ENCODE results near the gene SMURF1.

Gene SMURF1

DNA sequence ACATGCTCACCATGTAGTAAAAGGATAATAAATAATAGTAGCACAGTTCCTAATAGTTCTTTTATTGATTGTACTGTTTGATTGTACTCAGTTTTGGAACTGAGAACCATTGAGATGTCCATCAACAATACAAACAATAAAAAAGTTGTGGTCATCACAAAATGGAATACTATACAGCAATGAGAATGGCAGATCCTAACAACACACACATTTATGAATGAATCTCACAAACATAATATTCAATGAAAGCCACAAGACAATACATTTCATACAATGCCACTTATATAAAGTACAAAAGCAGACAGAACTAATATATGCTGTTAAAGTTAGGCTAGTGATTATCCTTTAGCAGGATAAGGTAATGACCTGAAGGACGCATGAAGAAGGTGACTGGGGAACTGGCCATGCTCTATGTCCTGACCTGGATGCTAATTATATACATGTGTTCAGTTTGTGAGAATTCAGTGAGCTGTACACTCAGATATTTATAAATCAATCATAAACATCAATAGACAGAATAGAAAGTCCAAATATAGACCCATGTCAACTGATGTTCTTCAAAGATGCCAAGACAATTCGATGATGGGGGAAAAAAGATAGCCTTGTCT is 70.0 kb downstream of the SMURF1 start:
- TF ChIP-seq, protein P1, sequence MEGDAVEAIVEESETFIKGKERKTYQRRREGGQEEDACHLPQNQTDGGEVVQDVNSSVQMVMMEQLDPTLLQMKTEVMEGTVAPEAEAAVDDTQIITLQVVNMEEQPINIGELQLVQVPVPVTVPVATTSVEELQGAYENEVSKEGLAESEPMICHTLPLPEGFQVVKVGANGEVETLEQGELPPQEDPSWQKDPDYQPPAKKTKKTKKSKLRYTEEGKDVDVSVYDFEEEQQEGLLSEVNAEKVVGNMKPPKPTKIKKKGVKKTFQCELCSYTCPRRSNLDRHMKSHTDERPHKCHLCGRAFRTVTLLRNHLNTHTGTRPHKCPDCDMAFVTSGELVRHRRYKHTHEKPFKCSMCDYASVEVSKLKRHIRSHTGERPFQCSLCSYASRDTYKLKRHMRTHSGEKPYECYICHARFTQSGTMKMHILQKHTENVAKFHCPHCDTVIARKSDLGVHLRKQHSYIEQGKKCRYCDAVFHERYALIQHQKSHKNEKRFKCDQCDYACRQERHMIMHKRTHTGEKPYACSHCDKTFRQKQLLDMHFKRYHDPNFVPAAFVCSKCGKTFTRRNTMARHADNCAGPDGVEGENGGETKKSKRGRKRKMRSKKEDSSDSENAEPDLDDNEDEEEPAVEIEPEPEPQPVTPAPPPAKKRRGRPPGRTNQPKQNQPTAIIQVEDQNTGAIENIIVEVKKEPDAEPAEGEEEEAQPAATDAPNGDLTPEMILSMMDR (IDR thresholded peaks at IDR 0.05), result no peak

DNA sequence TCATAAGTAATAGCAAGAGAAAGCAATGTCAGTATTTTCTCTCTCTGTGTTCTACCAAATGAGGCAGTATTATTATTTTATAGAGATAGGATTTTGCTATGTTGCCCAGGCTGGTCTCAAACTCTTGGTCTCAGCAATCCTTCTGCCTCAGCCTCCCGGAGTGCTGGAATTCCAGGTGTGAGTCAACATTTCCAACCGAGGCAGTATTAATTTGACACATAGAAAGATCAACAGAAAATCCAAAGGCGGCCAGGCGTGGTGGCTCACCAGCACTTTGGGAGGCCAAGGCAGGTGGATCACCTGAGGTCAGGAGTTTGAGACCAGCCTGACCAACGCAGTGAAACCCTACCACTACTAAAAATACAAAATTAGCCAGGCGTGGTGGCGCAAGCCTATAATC is 71.8 kb downstream of the SMURF1 start:
- TF ChIP-seq, protein P1 (IDR thresholded peaks at IDR 0.05), result no peak

DNA sequence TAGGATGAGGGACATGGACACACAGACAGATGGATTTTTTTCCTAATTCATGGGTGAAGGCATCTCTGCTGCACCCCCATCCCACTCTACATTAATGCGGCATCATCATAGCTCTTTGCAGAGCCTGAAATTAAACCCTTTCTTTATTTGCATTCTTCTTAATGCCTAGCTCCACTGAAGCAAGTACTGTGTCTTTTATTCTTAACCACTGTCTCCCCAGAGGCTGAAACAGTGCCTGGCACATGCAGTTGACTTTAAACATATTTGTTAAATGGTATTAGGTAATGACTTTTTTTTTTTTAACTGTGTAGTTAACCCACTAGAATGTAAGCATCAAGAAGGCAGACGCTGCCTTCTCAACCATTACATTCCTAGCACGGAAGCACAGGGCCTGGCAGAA is 73.5 kb downstream of the SMURF1 start:
- TF ChIP-seq, protein P1 (IDR thresholded peaks at IDR 0.05), result no peak

DNA sequence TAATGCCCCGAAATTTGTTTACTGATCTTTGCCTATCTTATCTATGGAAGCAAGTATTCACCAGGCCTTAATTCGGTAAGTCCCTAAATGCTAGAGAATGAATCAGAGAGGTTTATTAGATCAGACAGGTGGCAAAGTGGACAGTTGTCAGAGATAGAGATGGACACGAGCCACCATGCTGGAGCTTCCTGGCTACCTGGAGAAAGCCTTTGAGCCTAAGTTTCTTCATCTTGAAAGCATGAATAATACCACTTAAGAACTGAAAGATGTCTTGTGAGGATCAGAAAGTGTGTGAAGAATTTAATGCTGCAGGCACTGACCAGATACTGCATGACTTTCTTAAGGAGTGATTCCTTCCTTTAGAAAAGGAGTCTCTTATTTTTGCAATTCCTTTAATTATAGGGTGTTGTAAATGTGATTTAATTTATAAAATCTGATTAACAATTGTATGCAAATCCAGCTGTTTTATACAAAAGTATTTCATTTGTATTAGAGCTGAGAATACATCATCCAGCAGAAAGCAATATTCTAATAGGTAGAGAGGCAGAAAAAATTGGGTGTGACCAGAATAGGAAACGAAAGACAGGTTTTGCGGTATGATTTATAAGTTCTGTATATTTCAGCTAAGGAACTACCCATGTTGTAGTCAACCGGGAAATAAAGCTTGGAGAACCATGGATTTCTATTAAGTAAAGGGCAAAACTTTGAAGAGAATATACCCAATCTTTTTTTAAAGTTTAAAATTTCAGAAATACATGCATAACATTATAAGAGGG is 82.7 kb downstream of the SMURF1 start:
- TF ChIP-seq, protein P1 (IDR thresholded peaks at IDR 0.05), result no peak

DNA sequence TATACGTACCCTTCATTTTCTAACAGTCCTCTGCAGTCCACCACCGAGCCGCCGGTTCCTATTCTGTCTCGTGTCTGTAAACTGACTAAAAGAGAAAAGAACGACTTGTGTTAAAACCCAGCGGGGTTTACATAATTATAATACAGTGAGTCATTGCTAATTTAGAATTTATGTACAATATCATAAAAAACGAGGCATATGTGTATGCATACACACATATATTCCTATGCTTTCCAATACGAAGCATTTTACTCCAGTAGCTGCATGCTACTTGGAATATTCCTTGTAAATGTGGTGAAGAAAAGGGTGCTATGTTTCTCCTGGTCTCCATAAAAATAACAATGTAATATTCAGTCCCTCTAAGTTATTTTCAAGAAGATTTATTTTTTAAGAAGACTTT is 89.1 kb downstream of the SMURF1 start:
- TF ChIP-seq, protein P1 (IDR thresholded peaks at IDR 0.05), result no peak

DNA sequence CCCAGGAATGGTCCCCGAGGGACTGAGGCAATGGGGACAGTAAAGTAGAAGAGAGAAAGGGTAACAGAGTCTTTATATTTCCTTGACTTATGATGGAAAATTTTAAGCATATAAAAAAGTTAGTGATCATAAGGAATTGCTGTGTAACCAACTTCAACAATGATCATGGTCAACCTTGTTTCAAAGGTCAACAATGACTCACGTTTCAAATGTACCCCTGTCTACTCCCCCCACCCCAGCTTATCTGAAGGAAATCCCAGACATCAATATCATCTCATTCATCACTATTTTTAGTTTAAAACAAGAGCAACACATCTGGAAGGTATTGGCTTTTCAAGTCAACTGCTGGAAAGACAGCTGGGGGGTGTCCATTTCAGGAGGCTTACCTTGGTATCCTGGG is 92.9 kb downstream of the SMURF1 start:
- TF ChIP-seq, protein P1 (IDR thresholded peaks at IDR 0.05), result no peak

DNA sequence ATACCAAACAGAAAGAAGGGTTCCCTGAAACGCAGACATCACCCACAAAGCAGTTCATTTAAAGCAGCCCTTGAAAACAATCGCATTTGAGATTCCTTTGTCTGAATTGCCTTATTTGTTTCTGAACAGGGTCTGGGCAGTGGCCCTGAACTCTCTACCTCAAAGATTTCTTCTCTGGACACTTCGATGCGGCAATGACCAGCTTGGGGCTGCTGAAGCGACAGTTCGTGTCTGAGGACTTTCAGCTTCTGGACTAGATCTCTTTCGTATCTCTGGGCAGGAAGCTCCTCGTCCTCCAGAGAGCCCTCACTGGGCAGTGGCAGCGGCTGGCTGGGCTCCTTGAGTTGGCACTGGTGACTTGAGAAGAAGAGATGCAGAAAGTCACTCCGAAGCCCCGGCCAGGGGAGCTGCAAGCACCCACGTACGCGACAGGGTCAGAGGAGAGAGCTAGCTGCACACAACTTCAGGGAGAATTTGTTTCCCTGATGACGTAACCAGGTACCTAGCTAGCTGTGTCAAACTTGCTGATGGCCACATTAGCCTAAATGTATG is 96.3 kb downstream of the SMURF1 start:
- TF ChIP-seq, protein P1 (IDR thresholded peaks at IDR 0.05), result no peak

All from LNCAP (cell line).